Measurements from ENCODE around the gene HES1.

The HES1 gene

DNA sequence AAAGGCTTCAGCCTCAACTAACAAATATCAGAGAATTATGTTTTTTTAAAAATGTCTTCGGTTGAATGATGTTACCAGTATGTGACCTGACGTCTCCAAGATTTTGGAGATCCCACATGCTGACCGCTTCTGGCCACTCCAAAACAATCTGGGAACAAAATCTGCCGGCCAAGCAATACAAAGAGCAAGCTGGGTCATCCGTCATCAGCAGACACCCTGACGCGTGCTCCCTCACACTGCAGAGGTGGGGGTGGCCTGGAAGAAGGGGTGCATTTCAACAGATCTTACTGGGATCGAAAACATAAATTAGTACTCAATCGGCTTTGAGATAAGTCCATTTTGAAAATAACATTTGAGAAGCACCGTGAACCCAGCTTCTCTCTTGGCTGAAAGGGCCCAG, 33.6 kb downstream of the HES1 start:
- DNase-seq, result no peak

DNA sequence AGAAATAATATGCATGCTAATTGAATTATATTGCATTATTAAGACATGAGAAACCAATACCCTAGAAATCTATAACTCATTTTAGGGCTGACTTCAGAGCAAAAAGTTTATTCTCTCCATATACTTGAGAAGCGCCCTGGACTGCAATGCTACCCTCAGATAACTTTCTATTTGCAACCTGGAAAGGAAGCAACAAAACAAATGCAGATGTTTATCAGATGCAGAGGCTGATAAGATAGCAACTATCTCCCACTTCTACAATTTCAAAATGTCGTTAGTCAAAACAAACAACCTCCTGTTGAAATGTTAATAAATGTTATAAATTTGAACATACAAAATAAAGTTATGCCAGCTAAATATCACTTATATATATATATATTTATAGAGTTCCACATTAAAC, 34.8 kb downstream of the HES1 start:
- DNase-seq, result no peak

DNA sequence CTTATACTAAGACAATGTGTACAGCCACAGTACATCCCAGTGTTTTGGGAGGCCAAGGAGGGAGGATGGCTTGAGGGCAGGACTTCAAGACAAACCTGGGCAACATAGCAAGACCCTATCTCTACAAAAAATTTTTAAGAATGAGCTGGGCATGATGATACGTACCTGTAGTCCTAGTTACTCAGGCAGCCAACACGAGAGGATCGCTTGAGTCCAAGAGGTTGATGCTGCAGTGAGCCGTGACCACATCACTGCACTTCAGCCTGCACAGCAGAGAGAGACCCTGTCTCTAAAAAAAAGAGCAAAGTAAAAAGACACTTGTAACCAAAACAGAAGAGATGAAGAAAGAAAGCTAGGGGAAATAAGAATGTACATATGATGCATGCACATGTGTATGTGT, 38.5 kb downstream of the HES1 start:
- no peak for DNase-seq

DNA sequence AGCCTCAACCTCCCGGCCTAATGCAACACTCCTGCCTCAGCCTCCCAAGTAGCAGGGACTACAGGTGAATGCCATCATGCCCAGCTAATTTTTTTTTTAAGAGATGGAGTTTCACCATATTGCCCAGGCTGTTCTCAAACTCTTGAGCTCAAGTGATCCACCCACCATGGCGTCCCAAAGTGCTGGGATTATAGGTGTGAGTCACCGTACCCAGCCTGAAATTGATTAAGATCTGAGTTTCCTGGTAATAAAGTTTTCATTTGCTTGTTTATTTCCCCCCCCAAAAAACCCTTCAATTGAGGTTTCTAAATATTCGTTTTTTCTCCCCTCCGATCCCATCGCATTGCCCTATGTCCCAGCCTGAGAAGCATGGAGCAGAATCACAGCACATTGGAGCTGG, 39.0 kb downstream of the HES1 start:
- DNase-seq, result no peak

DNA sequence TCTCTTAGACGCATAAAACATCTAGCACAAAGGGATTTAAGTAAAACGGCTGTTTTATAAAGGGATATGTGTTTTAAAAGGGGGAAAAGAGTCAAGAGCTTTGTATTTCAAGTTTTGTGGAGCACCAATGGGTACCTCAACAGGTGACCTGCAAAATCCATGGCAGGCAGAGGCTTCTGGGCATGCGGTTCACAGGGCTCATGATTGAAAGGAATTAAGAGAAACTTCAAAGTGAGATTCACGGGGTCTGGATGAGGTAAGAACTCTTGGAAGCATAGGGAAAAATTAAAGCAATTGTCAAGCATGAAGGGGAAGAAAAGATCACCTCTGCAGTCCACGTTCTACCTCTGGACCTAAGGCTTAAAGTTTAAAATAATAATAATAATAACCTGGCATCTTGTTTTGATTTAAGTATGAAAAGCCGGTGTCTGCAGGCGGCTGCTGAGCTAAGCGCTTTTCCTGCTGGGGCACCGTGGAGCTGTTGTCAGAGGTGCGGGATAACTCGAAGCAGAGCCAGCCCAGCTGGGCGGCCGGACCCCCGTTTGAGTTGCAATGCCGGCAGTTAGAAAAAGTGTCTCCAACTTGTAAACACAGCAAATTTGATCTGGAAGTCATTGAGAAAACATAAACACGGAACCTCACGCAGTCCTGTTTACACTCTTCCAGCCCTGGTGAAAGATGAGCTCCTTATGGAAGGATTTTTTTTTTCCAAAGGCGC, 40.5 kb downstream of the HES1 start:
- DNase-seq, result no peak

DNA sequence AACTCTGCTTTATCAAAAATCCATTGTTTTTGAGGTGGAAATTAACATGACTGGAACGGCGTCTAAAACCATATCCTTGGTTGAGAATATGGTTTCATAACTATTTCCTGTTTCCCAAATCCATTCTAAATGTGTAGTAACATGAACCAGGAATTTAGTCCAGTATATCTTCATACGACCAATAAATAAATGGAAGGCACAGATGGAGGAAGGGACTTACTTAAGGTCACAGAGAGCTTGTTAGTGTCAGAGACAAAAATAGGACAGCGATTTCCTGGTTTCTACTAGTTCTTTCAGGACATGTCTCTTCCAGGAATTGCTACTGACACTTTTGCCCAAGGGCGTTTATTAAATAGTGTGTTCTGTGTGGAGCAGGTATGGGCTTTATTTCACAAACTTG, 41.2 kb downstream of the HES1 start:
- no peak for DNase-seq

DNA sequence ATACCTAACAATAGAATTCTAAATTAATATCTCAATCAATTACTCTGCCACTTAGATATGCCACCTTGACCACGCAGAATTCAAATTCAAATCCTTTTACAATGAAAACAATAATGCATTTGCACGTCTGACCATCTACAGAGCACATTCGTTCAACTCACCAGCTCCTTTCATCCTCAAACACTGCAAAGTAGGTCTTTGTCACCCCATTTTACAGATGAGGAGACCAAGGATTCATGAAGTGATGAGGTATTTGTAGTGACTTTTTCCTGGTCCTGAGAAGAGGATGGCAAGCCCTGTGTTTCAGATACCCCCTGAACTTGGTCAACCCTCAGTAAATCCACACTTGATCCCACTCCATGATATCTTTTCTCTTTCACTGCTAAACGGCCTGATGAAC, 42.2 kb downstream of the HES1 start:
- DNase-seq, result no peak

DNA sequence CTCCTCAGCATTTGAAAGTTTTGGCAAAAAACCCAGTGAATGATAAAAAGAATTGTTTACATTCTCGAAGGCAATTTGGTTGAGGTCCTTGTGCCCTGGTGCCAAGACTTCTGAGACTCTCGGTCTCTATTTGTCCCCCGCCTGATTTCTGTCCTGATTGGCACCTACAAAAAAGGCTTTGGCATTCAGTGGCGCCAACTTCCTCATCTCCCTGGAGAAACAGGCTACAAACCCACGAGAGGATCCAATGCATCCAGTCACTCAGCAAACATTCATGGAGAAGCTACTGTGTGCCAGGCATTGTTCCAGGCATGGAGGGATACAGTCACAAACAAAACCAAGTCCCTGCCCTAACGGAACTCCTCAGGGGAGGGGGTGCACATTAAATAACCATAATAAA, 42.7 kb downstream of the HES1 start:
- DNase-seq, result no peak

DNA sequence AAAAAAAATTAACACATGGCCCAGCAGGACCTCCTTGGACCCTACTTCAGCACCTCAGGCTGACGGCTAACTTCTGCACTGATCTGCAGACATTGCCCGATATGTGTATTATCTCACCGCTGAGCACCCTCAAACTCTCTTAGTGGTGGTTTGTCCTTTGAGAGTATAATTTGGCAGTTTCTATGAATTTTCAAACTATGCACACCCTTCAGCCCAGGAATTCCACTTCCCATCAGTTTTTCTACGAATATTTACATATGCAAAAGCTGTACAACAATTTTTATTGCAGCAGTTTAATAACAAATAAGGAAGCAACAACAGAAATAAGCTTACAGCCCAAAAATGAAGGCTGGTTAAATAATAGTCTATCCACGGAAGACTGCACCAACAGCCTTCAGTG, 44.6 kb downstream of the HES1 start:
- no peak for DNase-seq

DNA sequence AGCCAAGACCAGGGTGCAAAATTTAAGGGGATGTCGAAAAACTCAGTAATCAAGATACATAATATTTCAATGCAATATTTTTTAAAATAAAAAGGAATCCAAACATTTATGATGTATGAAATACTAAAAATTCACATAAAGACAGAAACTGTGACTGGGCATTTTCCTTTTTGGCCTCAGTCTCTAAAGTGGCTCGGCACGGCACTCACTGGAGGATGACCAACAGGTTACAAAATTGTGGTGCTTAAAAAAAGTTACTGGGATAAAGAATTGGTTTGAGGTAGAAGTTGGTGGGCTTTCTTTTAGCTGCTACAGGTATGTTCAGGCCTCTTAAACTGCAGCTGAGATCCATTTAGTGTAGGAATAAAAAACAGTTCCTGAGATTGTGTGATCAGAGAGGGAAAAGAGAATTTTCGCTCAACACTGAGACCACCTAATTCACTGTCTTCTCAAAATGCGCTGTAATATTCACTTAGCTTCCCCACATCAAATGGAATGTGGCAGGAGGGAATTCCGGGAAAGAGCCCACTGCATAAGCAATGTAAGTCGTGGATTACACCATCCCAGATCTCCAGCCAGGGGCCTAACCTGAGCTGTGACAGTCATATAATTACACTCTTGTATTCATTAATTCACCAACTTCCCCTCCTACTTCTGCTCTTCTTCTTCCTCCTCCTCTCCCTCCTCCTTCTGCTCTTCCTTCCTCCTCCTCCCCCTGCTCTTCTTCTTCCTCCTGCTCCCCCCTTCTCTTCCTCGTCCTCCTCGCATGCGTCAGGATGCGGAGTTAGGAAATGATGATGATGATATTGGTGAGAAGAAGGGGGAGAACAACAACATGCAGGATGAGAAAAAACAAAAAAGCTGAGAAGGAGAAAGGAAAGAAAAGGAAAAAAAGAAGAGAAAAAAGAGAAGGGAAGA, 45.9 kb downstream of the HES1 start:
- DNase-seq, result no peak

DNA sequence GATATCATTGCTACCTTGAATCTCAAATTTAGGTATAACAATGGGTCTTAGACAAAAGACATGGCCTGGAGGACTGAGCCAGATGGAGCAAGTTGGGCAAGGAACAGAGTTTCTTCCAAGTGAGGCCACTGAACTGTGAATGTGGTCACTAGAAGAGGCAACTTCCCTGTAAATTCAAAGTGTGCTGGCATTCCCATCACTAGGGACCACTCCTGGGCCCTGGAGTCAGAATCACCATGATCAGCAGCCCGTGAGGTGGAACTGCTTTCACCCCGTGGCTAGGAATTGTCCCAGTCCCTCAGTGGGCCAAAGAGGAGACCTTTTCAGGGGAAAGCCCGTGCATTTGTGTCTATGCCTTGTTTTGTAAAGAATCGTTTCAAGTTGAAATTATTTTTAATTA, 47.3 kb downstream of the HES1 start:
- no peak for DNase-seq

DNA sequence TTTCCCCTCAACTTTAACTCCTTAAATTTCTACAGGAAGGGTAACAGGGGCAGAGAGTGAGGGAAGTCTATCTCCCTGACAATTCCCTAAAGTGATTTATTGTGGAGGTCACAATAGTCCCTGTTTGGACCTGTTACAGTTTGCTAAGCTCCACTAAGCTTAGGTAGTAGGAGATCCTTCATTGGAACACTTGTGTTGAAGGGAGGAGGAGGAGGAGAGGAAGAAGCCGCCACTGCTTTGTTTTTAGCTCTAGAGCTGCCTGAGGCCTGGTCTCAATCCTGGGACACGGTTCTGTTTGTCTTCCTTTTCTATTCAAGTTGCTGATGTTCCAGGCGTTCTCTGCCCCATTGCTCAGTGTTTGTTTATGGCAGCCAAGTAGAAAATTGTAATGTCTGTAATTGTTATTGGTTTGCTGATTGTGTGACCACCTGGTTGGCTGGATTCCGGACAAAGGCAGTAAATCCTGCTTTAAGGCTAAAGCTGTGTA, 48.4 kb downstream of the HES1 start:
- no peak for DNase-seq

DNA sequence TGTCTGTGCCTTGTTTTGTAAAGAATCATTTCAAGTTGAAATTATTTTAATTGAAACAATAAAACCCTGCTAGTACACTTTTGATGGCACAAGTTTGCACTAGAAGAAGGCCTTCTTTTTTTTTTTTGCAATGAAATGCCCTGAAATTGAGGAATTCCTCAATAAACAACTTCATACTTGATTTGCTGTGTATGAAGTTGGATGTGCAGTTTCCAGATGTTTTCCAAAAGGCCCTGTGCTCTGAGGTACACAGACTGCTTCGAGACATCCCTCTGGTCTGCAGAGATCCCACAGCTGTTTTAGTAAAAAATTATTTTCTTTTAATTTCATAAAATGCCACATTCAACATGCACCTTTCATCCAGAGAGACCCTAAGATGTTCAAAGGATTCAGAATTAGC, 48.9 kb downstream of the HES1 start:
- no peak for DNase-seq

DNA sequence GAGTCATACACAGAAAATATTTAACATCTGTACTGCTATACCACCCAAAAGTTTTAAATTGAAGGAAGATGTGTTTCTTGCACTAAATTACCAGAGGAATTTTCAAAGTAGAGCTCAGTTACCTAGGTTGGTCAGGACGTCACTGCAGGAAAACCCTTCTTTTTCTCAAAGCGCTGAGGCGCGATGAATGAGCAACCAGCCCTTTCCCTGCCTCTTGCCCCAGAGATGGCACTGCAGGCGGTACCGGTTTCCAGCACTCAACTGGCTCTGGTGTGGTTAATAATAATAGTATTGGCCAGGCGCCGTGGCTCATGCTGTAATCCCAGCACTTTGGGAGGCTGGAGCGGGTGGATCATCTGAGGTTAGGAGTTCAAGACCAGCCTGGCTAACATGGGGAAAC, 49.3 kb downstream of the HES1 start:
- DNase-seq, result no peak

DNA sequence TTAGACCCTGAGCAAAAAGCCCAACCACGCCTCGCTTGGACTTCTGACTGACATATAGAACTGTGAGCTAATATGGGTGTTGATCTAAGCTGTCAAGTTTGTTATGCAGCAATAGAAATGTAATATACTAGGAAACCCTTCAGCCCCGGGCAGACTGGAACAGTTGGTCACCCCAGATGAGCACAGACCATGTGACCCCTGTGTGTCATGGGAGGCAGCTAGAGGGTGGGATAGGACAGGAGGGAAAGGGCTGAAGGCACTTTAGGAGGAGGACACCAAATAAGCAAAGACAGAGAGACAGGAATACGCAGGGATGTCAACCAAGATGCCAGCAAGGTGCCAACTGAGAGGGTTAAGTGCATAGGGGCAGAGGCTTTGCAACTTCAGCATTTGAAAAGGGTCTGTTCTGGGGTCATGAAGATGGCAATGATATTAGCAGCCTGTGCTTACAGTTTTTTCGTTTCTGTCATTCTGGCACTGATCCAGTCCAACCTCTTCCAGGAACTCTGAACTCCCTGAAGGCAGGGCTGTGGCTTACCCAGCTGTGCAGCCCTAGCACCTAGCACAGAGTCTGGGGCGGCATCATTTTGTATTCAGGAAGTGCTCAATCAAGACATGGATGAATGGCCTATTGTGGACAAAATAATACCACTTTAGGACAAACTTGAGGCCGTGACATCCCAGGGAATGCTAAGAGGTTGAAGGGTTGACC, 51.4 kb downstream of the HES1 start:
- DNase-seq, result no peak

Measured in stimulated activated CD4-positive, alpha-beta T cell treated with anti-CD3 and anti-CD28 coated beads, Interleukin-2, amount 100 ng/mL, for 48 hours (primary cell).